Peyer's patch (tissue), 4 donors: ENCODE data around the gene CSGALNACT2. TPM values are rescaled to one million over a fixed set of nuclear protein-coding genes. Genes with fewer than 3 reads are reported as not detected.

Experiments used
- DNase-seq, 3 donors: peaks; one replicate each; pipeline ENCODE4 v3.0.0-alpha.2; 2017 to 2019
- H3K27ac ChIP-seq, 4 donors: fragments of 200-600 bp; sonication (generic); one replicate each; pipeline ENCODE4 v1.5.1; 2016 to 2019
- H3K27me3 ChIP-seq, 2 donors: fragments of 200-600 bp; sonication (generic); one replicate each; pipeline ENCODE4 v1.5.1; 2019
- H3K36me3 ChIP-seq, 3 donors: fragments of 200-600 bp; sonication (generic); one replicate each; pipeline ENCODE4 v1.5.1; 2016 to 2019
- H3K4me1 ChIP-seq, 4 donors: fragments of 200-600 bp; sonication (generic); one replicate each; pipeline ENCODE4 v1.5.1; 2016 to 2019
- H3K4me3 ChIP-seq, 4 donors: fragments of 200-600 bp; sonication (generic); 1 replicate in 3 of 4; 2 replicates in 1 of 4; pipeline ENCODE4 v1.5.1; 2016 to 2019; ENCODE audit warnings: mild to moderate bottlenecking in 1 of 4
- H3K9me3 ChIP-seq, 4 donors: fragments of 200-600 bp; sonication (generic); one replicate each; pipeline ENCODE4 v1.5.1; 2016 to 2019; ENCODE audit warnings: mild to moderate bottlenecking in 1 of 4
- POLR2A ChIP-seq, 2 donors: fragments of 450-650 bp; IDR thresholded peaks; one replicate each; pipeline ENCODE4 v1.5.1; 2017; ENCODE audit warnings: antibody characterized with exemption in 2 of 2, mild to moderate bottlenecking in 2 of 2, moderate library complexity in 2 of 2
- total RNA-seq, 4 donors: library from RNA; depleted of rRNA; stranded (reverse); fragments of >200 nt; gene quantifications; one replicate each; pipeline ENCODE4 v1.1.0, GENCODE V29; 2016
- TF ChIP-seq, protein P1 (sequence below), 6 experiments: fragments of 450-650 bp in 4 of 6; fragments of 200-600 bp in 2 of 6; sonication (generic) in 1 of 6; IDR thresholded peaks; one replicate each; pipeline ENCODE4 v1.5.1; 2017 to 2019; ENCODE audit warnings: antibody characterized with exemption in 6 of 6, mild to moderate bottlenecking in 3 of 6, moderate library complexity in 1 of 6

The CSGALNACT2 gene
- total RNA-seq, 4 donors from 2014 or later, result 5.8 to 24.8 (median 7.9) TPM

GRCh38 chr10:43229208-43230061 is 91.2 kb downstream of the CSGALNACT2 start:
- Histone ChIP-seq H3K27ac (peak overlapping the region in 1 of 4 donors; percentile 66), H3K36me3 (no peaks in the 10 kb centered on the region), H3K9me3 (no peaks in the 10 kb centered on the region), H3K4me1 (peaks cover 0 to 26% (median 9%) of the 10 kb centered on the region in 4 donors), H3K27me3 (peaks cover 0 to 17% of the 10 kb centered on the region in 2 donors), H3K4me3 (peak overlapping the region; percentile 37 to 62 (median 53))
- TF ChIP-seq, protein P1, sequence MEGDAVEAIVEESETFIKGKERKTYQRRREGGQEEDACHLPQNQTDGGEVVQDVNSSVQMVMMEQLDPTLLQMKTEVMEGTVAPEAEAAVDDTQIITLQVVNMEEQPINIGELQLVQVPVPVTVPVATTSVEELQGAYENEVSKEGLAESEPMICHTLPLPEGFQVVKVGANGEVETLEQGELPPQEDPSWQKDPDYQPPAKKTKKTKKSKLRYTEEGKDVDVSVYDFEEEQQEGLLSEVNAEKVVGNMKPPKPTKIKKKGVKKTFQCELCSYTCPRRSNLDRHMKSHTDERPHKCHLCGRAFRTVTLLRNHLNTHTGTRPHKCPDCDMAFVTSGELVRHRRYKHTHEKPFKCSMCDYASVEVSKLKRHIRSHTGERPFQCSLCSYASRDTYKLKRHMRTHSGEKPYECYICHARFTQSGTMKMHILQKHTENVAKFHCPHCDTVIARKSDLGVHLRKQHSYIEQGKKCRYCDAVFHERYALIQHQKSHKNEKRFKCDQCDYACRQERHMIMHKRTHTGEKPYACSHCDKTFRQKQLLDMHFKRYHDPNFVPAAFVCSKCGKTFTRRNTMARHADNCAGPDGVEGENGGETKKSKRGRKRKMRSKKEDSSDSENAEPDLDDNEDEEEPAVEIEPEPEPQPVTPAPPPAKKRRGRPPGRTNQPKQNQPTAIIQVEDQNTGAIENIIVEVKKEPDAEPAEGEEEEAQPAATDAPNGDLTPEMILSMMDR (IDR thresholded peaks at IDR 0.05), result no peak
- no peak for TF ChIP-seq POLR2A (IDR thresholded peaks at IDR 0.05)
- peak; percentile 40 to 67 (median 53) for DNase-seq

DNA sequence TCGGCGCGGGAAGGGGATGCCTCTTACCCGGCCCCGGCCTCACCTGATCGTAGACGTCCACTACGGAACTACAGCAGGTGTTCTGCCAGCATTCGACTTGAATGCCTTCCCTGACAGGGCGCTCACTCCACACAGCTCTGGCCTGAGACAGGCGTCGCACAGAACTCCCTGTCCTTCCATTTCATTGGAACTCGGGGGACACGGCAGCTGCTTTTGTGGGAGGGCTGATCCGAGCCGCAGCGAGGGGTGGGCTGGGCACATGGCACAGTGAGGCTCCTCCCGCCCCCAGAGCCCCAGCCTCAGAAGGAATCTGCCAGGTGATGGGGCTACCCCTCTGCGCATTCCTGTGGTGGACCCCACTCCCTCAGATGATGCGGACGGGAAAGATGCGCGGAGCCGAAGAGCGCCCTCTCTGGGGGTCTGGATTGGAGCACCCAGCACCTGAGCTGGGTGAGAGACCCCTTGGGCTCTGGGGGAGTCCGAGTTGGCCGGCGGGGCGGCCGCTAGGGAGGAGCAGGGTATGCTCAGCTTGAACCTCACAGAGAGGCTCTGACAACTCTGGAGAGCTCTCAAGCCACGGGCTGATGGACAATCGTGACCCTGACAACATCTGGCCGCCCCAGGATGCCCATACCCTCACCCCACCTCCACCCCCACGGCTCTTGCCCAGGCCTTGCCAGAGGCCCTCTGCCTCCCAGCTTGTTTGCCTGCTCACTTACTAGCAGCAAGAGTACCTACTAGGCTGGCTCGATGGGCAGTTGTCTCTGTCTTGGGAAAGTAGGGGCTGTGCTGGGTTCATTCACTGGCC is 92.1 kb downstream of the CSGALNACT2 start:
- H3K4me3 ChIP-seq, result peak overlapping the region; percentile 37 to 62 (median 53)
- peaks cover 0 to 17% of the 10 kb centered on the region in 2 donors for H3K27me3 ChIP-seq
- peaks cover 0 to 26% (median 9%) of the 10 kb centered on the region in 4 donors for H3K4me1 ChIP-seq
- H3K9me3 ChIP-seq, result no peaks in the 10 kb centered on the region
- peak overlapping the region in 1 of 4 donors; percentile 66 for H3K27ac ChIP-seq
- no peak for TF ChIP-seq POLR2A (IDR thresholded peaks at IDR 0.05)
- TF ChIP-seq, protein P1 (IDR thresholded peaks at IDR 0.05), result no peak
- DNase-seq, result peak in 2 of 3 donors; percentile 32 to 42
- no peaks in the 10 kb centered on the region for H3K36me3 ChIP-seq

- Histone ChIP-seq H3K4me3 (no peak overlapping the region), H3K27me3 (peaks cover 0 to 17% of the 10 kb centered on the region in 2 donors), H3K9me3 (no peaks in the 10 kb centered on the region), H3K4me1 (peaks cover 0 to 26% (median 9%) of the 10 kb centered on the region in 4 donors), H3K36me3 (no peaks in the 10 kb centered on the region), H3K27ac (peak overlapping the region in 1 of 4 donors; percentile 66)
- no peak for TF ChIP-seq POLR2A (IDR thresholded peaks at IDR 0.05)
- TF ChIP-seq, protein P1 (IDR thresholded peaks at IDR 0.05), result no peak
- peak; percentile 34 to 61 (median 43) for DNase-seq
Observed at GRCh38 chr10:43230909-43231522, 92.8 kb downstream of the CSGALNACT2 start.

GRCh38 chr10:43231523-43232078 is 93.4 kb downstream of the CSGALNACT2 start:
- DNase-seq, result peak; percentile 37 to 76 (median 66)
- TF ChIP-seq, protein P1 (IDR thresholded peaks at IDR 0.05), result no peak
- no peak for TF ChIP-seq POLR2A (IDR thresholded peaks at IDR 0.05)

More at GRCh38 chr10:43231523-43232078, 93.4 kb downstream of the CSGALNACT2 start:
- H3K27me3 ChIP-seq, result peaks cover 0 to 17% of the 10 kb centered on the region in 2 donors
- peak overlapping the region in 1 of 4 donors; percentile 66 for H3K27ac ChIP-seq
- peaks cover 0 to 26% (median 9%) of the 10 kb centered on the region in 4 donors for H3K4me1 ChIP-seq
- no peaks in the 10 kb centered on the region for H3K9me3 ChIP-seq
- H3K4me3 ChIP-seq, result no peak overlapping the region
- no peaks in the 10 kb centered on the region for H3K36me3 ChIP-seq
